H1 (cell line): ENCODE measurements around the gene MOB3C. TPM values are rescaled to one million over a fixed set of nuclear protein-coding genes. Genes with fewer than 3 reads are reported as not detected.

ENCODE experiments used
- E2F6 ChIP-seq: IDR thresholded peaks from 2 replicates; pipeline ENCODE4 v1.6.1; 2012; ENCODE audit warnings: inconsistent platforms
- ZNF274 ChIP-seq: IDR thresholded peaks from 2 replicates; pipeline ENCODE4 v1.7.0; 2012; ENCODE audit warnings: low read length, borderline replicate concordance; ENCODE audit errors: extremely low read depth
- polyA plus RNA-seq, 7 experiments: library from polyadenylated mRNA; depleted of rRNA in 3 of 7; stranded (reverse) in 5 of 7; unstranded in 2 of 7; fragments of >200 nt in 5 of 7; fragments of 200-250 nt in 2 of 7; gene quantifications; 1 replicate in 5 of 7; 2 replicates in 1 of 7; 4 replicates in 1 of 7; pipeline versions ENCODE4 v1.2.1 to v1.2.3, GENCODE V29; 2011 to 2013; ENCODE audit warnings: missing spikeins in 2 of 7, mixed read lengths in 2 of 7
- total RNA-seq: library from RNA; stranded (reverse); fragmentation: NEBNext Ultra II Directional; extraction: Animal tissue kit (Norgen Biotek cat#: 25700); gene quantifications from 2 replicates; pipeline ENCODE4 v1.2.1, GENCODE V29; 2021

MOB3C gene
- total and polyA plus RNA-seq, 2 of the 8 experiments (the other 6 are each of a cell fraction or from before 2014, with no cell fraction given), result 5.8 to 6.6 TPM

- TF ChIP-seq E2F6 (no peak), ZNF274 (no peak)
These were observed 41.3 kb downstream of the MOB3C start (continued) for GRCh38 chr1:46575300-46575699.
